HG03159 (cell line): ENCODE measurements around the gene AP2A2.

Experiments
- ATAC-seq: cut with Tn5 transposase; IDR thresholded peaks from one replicate; pipeline ENCODE4 v1.9.1; 2021; ENCODE audit warnings: mild to moderate bottlenecking, moderate library complexity; ENCODE audit not compliant: unreplicated experiment

AP2A2 gene

DNA sequence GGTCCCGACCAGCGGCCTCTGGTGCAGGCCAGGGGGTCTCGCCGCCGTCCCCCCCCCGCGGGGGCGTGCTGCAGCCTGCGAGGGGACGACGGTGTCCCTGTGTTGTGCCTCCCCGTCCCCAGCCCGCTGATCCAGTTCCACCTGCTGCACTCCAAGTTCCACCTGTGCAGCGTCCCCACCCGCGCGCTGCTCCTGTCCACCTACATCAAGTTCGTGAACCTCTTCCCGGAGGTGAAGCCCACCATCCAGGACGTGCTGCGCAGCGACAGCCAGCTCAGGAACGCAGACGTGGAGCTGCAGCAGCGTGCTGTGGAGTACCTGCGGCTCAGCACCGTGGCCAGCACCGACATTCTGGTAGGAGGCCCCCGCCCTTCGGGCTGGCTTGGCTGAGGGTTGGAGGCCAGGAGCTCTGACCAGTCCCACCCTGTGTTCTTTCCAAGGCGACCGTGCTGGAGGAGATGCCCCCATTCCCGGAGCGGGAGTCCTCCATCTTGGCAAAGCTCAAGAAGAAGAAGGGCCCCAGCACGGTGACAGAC lies 68.0 kb downstream of the AP2A2 start:
- ATAC-seq, result no peak

DNA sequence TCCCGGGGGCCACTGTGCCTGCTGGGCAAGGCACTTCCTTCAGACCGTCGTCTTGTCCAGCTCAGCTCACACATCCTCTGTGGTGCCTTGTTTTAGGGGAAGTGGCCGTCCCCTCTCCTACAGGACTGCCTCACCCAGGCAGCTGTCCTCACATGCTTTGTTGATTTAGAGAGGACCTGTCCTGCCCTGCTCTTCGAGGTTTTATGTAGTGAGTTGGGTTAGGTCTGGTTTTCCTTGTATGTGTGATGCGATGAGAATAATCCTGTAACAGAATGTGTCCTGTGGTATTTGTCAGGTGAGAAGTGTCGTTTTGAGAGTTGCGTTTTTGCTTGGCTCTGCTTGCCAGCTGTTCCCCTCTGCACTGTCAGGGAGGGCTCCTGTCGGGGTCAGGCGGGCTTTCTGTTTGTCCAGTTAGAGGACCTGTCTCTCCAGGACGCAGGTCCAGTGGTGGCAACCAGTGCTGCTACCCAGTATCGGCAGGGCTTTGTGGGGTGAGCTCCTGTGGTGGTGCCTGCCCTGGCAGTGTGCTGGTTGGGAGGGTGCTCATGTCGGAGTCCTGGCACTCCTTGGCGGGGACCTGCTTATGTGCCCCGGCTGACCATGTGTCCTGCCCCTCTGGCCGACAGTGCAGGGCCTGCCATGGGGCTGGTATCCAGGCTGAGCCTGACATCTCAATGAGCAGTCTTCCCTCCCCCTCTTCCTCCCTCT lies 69.5 kb downstream of the AP2A2 start:
- no peak for ATAC-seq

DNA sequence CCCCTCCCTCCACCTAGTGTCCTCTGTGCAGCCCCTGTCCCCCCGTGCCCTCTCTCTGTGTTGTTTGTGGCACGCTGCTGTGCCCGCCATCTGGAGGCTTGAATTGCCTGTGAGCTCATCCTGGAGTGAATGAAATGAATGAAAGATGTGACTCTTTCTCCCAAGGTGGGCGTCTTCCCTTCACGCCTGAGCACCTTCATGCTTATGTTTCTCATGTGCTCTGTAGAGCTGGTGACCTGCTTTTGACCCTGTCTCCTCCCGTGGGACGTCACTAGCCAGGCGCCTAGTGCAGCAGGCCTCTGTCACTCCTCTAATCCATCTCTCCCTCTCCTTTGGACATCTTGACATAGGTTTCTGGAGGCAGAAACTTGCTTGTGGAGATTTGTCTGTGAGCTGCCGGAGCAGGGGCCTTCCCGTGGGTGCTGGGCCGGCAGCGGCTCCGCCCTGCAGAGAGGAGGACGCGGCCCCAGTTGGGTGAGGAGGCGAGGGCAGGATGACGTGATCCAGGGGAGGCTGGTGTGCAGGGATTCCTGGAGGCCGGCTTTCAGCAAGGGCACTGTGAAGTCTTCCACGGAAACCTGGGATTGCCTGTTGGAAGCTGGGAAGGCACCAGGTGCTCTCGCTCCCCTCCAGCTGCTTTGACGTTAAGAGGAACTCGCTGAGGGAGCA lies 70.2 kb downstream of the AP2A2 start:
- ATAC-seq, result peak; percentile 63

DNA sequence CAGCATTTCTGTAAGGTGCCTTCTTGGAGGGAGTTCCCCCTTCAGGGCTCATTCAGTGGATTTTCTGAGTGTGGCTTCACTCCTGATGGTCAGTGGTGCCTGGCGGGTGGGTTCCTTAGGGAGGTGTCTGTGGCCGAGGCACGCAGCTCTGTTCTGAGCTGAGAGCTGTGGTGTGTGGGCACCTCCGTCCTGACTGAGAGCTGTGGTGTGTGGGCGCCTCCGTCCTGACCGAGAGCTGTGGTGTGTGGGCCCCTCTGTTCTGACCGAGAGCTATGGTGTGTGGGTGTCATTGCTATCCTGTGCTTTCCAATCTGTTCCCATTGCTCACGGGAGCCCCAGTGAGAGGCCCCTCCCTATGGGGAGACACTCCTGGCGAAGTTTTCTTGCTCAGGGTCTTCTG lies 71.0 kb downstream of the AP2A2 start:
- ATAC-seq, result no peak

DNA sequence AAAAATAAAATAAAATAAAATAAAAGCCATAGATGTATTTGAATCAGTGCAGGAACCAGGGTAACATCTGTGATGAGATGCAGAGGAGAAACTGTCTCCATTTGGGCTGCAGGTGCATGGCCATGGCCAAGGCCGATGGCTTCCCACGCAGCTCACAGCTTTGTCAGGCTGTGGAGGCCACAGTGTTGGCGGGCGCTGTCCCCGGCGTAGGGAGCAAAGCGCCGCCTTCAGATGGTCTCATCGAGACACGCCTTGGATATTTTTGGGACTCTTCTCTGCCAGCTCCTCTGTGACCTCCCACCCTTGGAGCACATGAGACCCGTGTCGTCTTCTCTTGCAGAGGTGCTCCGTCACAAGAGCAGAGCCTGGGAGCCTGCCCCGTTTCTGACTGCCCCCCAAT lies 72.2 kb downstream of the AP2A2 start:
- ATAC-seq, result no peak

DNA sequence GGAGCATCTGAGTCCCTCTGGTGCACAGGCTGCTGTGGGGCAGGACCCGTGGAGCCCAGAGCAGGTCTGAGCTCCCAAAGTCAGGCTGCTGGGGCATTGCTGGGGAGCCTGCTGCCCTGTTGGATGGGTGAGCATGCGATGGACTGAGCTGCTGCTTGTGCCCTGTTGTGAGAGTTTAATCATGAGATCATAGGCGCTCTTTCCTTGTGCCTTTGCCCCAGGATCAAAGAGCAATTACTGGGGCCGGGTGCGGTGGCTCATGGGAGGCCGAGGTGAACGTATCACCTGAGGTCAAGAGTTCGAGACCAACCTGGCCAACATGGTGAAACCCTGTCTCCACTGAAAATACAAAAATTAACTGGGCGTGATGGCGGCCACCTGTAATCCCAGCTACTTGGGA lies 73.3 kb downstream of the AP2A2 start:
- no peak for ATAC-seq

DNA sequence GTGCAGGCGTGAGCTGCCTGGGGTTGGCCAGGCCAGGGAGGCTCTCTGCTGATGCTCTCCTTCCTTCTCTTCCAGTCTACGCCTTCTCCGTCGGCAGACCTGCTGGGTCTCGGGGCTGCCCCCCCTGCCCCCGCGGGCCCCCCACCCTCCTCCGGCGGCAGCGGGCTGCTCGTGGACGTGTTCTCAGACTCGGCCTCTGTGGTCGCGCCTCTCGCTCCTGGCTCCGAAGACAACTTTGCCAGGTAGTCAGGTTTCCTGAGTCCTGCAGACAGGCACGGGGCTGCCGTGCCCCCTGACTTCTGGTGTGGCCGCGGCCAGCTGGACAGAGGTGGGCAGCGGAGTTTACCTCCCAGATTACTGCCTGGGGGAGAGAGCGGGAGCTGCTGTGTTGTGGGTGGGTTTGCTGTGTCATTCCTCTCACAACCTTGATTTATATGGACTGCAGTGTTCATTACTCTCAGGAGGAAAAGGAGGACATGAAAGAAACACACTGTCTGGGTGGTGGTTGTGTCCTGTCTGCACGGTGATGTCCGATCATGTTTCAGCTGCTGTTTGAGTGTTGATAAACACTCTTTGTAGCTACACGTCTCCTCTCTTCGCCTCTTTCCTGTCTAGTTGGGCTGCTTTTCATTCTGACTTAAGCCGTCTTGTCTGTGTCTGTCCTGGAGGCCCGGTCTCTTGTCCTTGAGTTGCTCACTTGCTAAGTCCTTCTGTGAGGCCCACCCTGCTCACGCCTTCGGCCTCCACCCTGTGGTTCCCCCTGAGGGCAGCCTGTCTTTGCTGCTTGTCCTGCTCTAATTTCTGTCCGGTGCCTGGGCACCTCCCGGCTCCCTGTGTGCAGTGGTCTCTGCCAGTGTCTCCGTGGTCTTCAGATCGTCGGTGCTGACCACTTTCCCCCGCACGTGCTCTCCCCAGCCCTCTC lies 74.9 kb downstream of the AP2A2 start:
- no peak for ATAC-seq

DNA sequence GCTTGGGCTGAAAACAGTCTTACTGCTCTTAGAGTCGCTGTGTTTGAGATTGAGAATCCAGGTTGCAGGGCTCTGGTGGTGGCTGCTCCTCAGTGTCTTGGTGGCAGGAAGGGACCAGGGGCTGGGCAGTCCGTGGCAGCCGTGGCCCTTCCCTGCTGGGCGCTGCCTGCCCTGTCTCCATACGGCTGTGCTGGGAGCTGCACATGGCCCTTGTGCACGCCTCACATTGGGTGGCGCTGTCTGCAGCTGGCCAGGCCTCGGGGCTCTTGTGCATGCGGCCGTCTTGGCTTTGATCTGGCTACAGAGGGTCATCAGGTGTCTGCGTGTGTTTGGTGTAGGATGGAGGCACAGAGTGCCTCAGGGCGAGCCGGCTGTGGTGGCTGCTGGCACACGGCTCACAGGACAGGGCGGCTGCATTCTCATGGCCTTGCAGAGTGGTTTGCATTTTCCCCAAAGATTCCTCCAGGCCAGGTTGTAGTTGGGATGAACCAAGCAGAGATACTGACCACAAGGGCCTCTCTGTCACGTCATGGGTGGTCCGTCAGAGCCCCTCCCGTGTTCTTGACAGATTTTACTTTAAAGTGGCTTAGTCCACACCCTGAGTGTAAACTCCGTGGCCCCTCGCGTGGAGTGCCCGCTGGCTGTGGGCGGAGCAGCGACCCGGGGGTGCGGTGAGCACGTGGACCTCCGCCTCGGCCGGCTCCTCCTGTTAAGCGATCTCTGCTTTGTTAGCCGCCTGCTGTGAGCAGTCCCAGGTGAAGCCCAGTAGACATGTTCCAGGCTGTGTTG lies 76.1 kb downstream of the AP2A2 start:
- ATAC-seq, result no peak

DNA sequence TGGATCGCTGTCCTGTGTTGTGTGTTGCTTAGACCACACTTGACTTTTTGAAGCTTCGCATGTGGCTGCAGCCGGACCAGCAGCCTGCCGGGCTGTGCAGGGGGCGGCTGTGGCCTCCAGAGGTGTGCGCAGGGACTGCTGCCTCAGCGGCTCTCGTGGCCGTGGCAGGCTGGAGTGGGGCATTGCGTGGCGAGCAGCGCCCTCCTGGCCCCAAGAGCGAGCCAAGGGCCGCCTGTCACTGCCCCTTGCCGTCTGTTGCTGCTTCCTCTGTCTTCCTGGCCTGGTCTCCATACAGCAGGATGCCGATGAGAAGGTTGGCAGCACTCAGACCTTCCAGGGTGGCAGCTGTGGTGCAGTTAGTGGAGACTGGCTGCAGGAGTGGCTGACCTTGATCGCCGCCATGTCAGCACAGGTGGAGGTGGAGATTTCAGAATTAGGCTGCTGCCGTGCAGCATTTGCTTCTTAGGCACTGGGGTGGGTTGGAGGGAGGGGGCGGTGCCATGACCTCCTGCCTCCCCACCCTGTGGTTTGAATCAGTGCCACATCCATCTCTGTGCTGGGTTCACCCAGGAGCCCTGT lies 76.8 kb downstream of the AP2A2 start:
- ATAC-seq, result no peak

DNA sequence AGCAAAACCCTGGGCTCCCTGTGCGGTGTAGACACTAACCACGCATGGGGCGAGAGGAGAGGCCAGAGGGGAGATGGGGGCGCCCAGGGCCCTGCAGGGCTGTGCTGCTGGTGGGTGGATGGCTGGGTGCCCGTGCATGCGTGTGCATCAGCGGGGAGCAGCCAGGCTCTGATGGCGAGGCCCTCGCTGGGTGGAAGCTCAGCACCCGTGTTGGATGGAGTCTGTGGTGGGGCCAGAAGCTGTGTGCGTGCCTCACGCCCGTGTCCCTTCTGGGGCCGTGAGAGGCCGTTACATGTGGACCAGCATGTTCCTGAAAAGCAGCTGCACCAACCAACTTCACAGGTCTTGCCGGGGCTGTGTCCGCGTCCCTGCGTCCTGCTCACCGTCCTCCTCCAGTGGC lies 77.5 kb downstream of the AP2A2 start:
- ATAC-seq, result no peak

DNA sequence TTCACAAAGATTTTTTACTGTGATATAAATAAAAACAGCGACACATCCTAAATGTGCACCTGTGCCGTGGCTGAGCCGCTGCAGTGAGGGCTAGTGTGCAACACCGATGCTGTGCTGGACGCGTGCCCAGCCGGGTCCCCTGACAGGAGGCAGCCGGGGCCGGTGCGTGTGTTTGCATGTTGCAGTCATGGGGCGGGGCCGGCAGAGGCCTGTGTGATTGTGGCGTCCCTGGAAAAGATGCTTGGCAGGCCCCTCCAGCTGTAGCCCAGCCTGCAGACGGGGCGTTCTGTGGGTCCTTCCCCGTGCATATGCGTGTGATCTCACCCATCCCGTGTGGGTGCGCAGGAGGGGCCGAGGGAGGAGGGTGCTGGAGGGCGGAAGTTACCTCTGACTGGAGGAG lies 80.3 kb downstream of the AP2A2 start:
- no peak for ATAC-seq

DNA sequence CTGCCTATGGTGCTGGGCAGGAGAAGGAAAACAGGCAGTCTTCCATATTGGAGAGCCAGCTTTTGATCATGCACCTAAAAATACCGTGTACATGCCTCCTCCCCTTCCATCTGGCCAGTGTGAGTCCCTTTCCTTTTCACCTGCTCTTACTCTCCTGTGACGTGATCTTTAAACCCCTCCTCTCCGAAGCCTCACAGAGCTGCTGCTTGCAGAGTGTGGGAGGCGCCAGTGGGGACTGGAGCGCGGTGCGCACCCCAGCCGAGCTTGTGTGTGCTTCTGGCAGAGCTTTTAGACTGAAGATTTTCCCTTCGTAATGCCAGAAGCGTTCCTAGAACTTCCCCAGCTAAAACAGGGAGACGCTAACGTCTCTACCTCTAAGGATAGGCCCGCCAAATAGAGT lies 81.1 kb downstream of the AP2A2 start:
- no peak for ATAC-seq

DNA sequence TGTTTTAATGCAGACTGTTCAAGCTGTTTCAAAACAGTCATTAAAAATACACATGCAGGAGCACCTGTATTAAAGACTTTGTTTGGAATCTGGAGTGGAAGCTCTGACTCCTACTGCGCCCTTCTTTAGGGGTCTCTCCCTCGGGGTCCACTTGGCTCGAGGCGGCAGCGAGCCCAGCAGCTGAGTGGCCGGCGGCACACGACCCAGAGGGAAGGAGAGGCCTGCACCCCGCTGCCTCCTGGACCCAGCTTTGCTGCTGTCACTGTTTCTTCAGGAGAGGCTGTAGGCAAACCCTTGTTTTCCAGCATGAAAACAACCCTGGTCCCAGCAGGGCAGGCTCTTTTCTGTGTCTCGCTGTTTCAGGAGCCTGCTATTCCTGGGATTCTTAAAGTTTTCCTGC lies 81.6 kb downstream of the AP2A2 start:
- no peak for ATAC-seq

DNA sequence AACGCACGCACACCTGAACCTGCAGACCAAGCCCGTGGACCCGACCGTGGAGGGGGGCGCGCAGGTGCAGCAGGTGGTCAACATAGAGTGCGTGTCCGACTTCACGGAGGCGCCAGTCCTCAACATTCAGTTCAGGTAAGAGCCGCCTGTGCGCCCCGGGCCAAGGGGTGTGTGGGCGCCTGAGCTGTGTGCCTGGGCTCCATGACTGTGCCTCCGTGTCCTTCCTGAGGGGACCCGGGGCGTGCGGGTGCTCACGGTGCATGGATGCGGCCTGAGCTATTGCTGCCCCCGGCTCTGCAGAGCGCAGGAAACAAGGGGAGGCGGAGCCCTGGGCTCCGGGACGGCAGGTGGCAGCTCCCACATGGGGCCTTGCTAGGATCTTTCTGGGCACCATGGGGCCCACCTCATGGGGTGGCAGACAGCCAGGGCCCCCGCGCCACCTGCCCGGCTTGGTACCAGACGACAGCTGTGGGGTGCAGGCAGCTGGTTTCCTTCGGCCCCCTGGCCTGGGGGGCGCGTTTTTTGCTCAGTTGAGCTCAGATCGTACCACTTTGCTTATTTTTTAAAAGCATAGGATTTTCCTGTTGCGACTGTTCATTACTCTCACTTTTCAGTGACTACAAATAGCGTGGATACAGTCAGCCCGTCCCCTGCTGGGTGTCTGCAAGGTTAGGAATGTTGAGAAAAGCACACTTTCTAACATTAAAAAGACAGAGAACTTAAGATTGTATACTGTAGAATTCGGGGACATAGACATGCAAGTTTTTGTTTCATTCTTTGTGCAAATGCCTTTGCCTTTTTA lies 82.5 kb downstream of the AP2A2 start:
- ATAC-seq, result no peak

DNA sequence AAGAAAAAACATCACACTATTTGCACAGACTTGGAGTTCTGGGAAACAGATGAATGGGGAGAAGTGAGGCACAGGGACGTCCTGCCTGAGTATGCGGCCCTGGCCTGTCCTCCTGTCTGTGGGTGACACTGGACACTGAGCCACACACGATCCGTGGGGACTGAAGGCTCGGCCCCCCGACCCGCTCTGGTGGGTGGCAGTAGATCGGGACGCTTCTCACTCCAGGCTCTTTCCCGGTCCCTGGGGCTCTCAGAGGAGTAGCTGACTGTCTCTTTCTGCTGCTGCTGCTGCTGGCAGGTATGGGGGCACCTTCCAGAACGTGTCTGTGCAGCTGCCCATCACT lies 83.1 kb downstream of the AP2A2 start:
- no peak for ATAC-seq

DNA sequence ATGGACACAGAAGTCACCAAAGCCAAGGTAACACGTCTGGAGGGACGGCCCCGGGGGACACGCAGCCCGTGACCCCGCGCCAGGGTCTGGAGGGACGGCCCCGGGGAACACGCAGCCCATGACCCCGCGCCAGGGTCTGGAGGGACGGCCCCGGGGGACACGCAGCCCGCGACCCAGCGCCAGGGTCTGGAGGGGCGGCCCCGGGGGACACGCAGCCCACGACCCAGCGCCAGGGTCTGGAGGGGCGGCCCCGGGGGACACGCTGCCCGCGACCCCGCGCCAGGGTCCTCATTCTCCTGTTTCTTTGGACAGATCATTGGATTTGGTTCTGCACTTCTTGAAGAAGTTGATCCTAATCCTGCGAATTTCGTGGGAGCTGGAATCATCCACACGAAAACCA lies 83.7 kb downstream of the AP2A2 start:
- no peak for ATAC-seq

DNA sequence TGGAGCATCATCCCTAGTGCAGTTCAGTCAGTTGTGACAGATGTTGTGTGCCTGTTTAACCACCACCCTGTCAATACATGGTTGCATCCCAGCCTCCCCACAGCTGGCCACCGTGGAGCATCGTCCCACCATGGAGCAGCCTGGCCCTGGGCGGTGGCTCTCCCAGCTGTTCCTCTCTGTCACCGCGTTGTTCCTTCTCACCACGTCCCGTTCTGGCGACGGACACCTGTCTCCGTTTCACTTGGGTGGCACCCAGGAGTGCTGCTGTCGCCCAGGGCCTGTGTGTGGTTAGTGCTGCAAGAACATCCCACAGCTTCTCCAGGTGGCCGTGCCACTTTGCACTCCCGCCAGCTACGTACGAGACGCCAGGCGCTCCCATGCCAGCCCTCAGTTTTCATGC lies 84.3 kb downstream of the AP2A2 start:
- no peak for ATAC-seq

DNA sequence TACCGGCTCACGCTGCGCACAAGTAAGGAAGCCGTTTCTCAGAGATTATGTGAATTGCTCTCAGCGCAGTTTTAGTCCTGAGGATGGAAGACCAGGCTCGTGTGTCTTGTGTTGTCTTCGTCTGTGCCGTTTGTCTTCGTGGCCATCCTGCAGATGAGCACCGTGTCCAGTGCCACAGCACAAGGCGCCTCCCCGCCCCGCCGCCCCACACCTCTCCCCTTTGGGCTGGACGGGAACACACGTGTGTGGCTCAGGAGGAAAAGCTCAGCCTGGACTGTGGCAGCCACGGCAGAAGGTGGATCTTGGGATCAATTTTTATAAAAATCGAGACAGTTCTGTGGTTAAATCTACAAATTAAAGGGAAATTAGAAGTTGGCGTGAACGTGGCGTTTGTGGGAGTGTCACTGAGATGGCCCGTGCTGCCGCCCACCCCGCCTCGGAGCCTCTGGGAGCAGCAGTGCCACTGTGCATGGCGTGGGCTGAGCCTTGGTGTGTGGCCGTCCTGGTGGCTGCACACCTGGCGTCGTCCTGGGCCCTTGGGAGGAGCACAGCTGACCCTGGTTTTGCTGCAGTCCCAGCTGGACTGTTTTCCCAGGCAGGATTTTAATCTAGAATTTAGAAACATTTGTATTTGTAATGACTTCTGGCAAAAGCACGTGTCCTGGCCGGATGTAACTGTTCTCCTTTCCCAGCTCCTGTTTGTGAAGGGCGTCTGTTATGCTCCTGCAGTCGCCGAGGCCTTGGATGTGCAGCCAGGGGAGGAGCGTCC lies 85.1 kb downstream of the AP2A2 start:
- ATAC-seq, result no peak

DNA sequence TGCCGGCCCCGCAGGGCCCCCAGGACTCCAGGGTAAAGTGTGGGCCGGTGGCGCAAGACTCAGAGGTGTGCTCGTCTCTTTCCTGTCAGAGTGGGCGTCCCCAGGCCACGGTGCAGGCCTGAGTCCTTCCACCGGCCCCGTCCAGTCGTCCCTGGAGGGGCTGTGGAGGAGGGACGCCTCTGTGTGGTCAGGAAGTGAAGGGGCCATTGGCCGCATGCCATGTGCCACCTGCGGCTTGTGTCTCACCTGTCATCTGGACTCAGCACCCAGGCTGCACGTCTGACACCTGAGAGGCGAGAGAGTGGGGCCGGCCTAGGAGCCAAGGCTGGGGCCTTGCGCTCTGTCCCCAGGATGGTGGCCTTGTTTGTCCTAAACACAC lies 85.6 kb downstream of the AP2A2 start:
- ATAC-seq, result no peak
